Islet precursor cell (in vitro differentiated cells): ENCODE results near the gene SIGLEC7.

Experiments
- DNase-seq: peaks from one replicate; pipeline ENCODE4 v3.0.0-alpha.2; 2018

SIGLEC7 gene

GRCh38 chr19:51119101-51119500, 23.0 kb upstream of the SIGLEC7 start:
- DNase-seq = no peak

- DNase-seq = no peak
Observed at GRCh38 chr19:51119611-51120010, 22.5 kb upstream of the SIGLEC7 start.

- no peak for DNase-seq
Observed at GRCh38 chr19:51120160-51120559, 21.9 kb upstream of the SIGLEC7 start.

GRCh38 chr19:51121257-51121656, 20.8 kb upstream of the SIGLEC7 start:
- DNase-seq = no peak

GRCh38 chr19:51122112-51122981, 19.8 kb upstream of the SIGLEC7 start:
- DNase-seq = no peak

GRCh38 chr19:51123381-51123800, 18.7 kb upstream of the SIGLEC7 start:
- no peak for DNase-seq

GRCh38 chr19:51123802-51124201, 18.3 kb upstream of the SIGLEC7 start:
- DNase-seq = no peak

GRCh38 chr19:51124216-51124615, 17.9 kb upstream of the SIGLEC7 start:
- no peak for DNase-seq

GRCh38 chr19:51124729-51125128, 17.4 kb upstream of the SIGLEC7 start, which contains the start of gene SIGLEC9:
TSS of gene SIGLEC9 (plus strand) at chr19:51124906. CDS start at chr19:51124975, 69 bp downstream.
- DNase-seq = no peak

- DNase-seq = no peak
Observed at GRCh38 chr19:51125421-51126075, 16.6 kb upstream of the SIGLEC7 start.

- no peak for DNase-seq
Observed at GRCh38 chr19:51127032-51127431, 15.1 kb upstream of the SIGLEC7 start.

- no peak for DNase-seq
Observed at GRCh38 chr19:51127755-51128154, 14.3 kb upstream of the SIGLEC7 start.

- no peak for DNase-seq
Observed at GRCh38 chr19:51128227-51128626, 13.9 kb upstream of the SIGLEC7 start.

- no peak for DNase-seq
Observed at GRCh38 chr19:51129716-51130115, 12.4 kb upstream of the SIGLEC7 start.

GRCh38 chr19:51131780-51132680, 10.1 kb upstream of the SIGLEC7 start:
- DNase-seq = no peak

GRCh38 chr19:51135004-51135403, 7.1 kb upstream of the SIGLEC7 start:
- no peak for DNase-seq

- DNase-seq = no peak
Observed at GRCh38 chr19:51135986-51136762, 5.9 kb upstream of the SIGLEC7 start.

GRCh38 chr19:51136851-51137551, 5.1 kb upstream of the SIGLEC7 start:
- DNase-seq = no peak

- no peak for DNase-seq
Observed at GRCh38 chr19:51137792-51138425, 4.2 kb upstream of the SIGLEC7 start.

- DNase-seq = no peak
Observed at GRCh38 chr19:51138549-51138979, 3.5 kb upstream of the SIGLEC7 start.
